ENCODE measurements around the gene TENM3.

TENM3 gene

GRCh38 chr4:182531555-182532162, 288.5 kb downstream of the TENM3 start:
- H3K27me3 ChIP-seq (replicated peaks; ENCODE audit: insufficient read depth, low read length), result no peaks in the 10 kb centered on the region
- no peak overlapping the region for H3K27ac ChIP-seq (ENCODE audit: low read length)

DNA sequence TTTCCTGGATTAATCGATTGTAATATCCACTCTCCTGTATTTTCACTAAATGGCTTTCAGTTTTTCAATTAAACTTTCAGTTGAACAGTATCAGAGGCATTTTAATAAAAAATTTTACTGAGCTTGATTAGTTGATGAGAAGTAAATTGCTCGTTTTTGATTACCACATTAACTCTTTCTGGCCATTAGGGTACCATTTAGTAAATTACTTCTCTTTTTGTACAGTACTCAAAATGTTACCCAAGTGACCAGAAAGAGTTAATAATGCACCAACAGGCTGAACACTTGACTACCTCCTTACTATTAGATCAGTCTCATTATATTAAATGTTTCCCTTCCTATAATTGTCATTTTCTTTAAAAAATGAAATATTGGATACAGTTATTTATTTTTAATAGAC, 289.2 kb downstream of the TENM3 start:
- H3K4me1 ChIP-seq (ENCODE audit: low read length), result no peaks in the 10 kb centered on the region
- no peaks in the 10 kb centered on the region for H3K36me3 ChIP-seq (replicated peaks; ENCODE audit: insufficient read depth, low read length)
- no peaks in the 10 kb centered on the region for H3K9me3 ChIP-seq (replicated peaks; ENCODE audit: insufficient read depth, low read length)
- no peak overlapping the region for H2AFZ ChIP-seq (ENCODE audit: low read length)
- H4K20me1 ChIP-seq (ENCODE audit: insufficient read depth, low read length), result no peaks in the 10 kb centered on the region
- no peaks in the 10 kb centered on the region for H3F3A ChIP-seq (ENCODE audit: insufficient read depth, low read length)
- no peak for TF ChIP-seq CTCF (IDR thresholded peaks at IDR 0.05; ENCODE audit: low read length)
- TF ChIP-seq EZH2 (optimal IDR thresholded peaks at IDR 0.05; ENCODE audit: low read depth, low read length), result no peak
- TF ChIP-seq EZH2phosphoT487 (IDR thresholded peaks at IDR 0.05; ENCODE audit: low read length), result no peak
- H3K4me3 ChIP-seq (ENCODE audit: low read length), result no peak overlapping the region
- H3K9me2 ChIP-seq (replicated peaks; ENCODE audit: insufficient read depth, low read length), result no peaks in the 10 kb centered on the region
- no peak overlapping the region for H3K4me2 ChIP-seq (ENCODE audit: low read depth, low read length)
- no peak overlapping the region for H3K9ac ChIP-seq (ENCODE audit: low read length)
- H3K27me3 ChIP-seq (replicated peaks; ENCODE audit: insufficient read depth, low read length), result no peaks in the 10 kb centered on the region
- H3K79me2 ChIP-seq (ENCODE audit: low read length), result no peaks in the 10 kb centered on the region
- no peak for DNase-seq
- no peak overlapping the region for H3K27ac ChIP-seq (ENCODE audit: low read length)

More at GRCh38 chr4:182531555-182532162, 288.5 kb downstream of the TENM3 start:
- TF ChIP-seq CTCF (IDR thresholded peaks at IDR 0.05; ENCODE audit: low read length) (no peak), EZH2phosphoT487 (IDR thresholded peaks at IDR 0.05; ENCODE audit: low read length) (no peak), EZH2 (optimal IDR thresholded peaks at IDR 0.05; ENCODE audit: low read depth, low read length) (no peak)
- no peak overlapping the region for H3K9ac ChIP-seq (ENCODE audit: low read length)
- no peaks in the 10 kb centered on the region for H3K79me2 ChIP-seq (ENCODE audit: low read length)
- H3K9me3 ChIP-seq (replicated peaks; ENCODE audit: insufficient read depth, low read length), result no peaks in the 10 kb centered on the region
- no peak overlapping the region for H3K4me3 ChIP-seq (ENCODE audit: low read length)
- H4K20me1 ChIP-seq (ENCODE audit: insufficient read depth, low read length), result no peaks in the 10 kb centered on the region
- H3K36me3 ChIP-seq (replicated peaks; ENCODE audit: insufficient read depth, low read length), result no peaks in the 10 kb centered on the region
- no peak overlapping the region for H3K4me2 ChIP-seq (ENCODE audit: low read depth, low read length)
- no peaks in the 10 kb centered on the region for H3F3A ChIP-seq (ENCODE audit: insufficient read depth, low read length)
- H3K4me1 ChIP-seq (ENCODE audit: low read length), result no peaks in the 10 kb centered on the region
- no peak for DNase-seq
- no peak overlapping the region for H2AFZ ChIP-seq (ENCODE audit: low read length)
- H3K9me2 ChIP-seq (replicated peaks; ENCODE audit: insufficient read depth, low read length), result no peaks in the 10 kb centered on the region

GRCh38 chr4:182533964-182534363, 290.8 kb downstream of the TENM3 start:
- Histone ChIP-seq H3K9me3 (replicated peaks; ENCODE audit: insufficient read depth, low read length) (no peaks in the 10 kb centered on the region), H3K79me2 (ENCODE audit: low read length) (no peaks in the 10 kb centered on the region), H4K20me1 (ENCODE audit: insufficient read depth, low read length) (no peaks in the 10 kb centered on the region), H3K36me3 (replicated peaks; ENCODE audit: insufficient read depth, low read length) (no peaks in the 10 kb centered on the region), H3K4me2 (ENCODE audit: low read depth, low read length) (no peak overlapping the region), H3K4me3 (ENCODE audit: low read length) (no peak overlapping the region), H3F3A (ENCODE audit: insufficient read depth, low read length) (no peaks in the 10 kb centered on the region), H3K27me3 (replicated peaks; ENCODE audit: insufficient read depth, low read length) (no peaks in the 10 kb centered on the region), H3K27ac (ENCODE audit: low read length) (no peak overlapping the region), H3K9me2 (replicated peaks; ENCODE audit: insufficient read depth, low read length) (no peaks in the 10 kb centered on the region), H3K9ac (ENCODE audit: low read length) (no peak overlapping the region), H2AFZ (ENCODE audit: low read length) (no peak overlapping the region), H3K4me1 (ENCODE audit: low read length) (no peaks in the 10 kb centered on the region)
- TF ChIP-seq EZH2phosphoT487 (IDR thresholded peaks at IDR 0.05; ENCODE audit: low read length) (no peak), CTCF (IDR thresholded peaks at IDR 0.05; ENCODE audit: low read length) (no peak), EZH2 (optimal IDR thresholded peaks at IDR 0.05; ENCODE audit: low read depth, low read length) (no peak)
- DNase-seq, result no peak

All from MM.1S (cell line).